ENCODE measurements around the gene RIPOR2.

Gene RIPOR2

DNA sequence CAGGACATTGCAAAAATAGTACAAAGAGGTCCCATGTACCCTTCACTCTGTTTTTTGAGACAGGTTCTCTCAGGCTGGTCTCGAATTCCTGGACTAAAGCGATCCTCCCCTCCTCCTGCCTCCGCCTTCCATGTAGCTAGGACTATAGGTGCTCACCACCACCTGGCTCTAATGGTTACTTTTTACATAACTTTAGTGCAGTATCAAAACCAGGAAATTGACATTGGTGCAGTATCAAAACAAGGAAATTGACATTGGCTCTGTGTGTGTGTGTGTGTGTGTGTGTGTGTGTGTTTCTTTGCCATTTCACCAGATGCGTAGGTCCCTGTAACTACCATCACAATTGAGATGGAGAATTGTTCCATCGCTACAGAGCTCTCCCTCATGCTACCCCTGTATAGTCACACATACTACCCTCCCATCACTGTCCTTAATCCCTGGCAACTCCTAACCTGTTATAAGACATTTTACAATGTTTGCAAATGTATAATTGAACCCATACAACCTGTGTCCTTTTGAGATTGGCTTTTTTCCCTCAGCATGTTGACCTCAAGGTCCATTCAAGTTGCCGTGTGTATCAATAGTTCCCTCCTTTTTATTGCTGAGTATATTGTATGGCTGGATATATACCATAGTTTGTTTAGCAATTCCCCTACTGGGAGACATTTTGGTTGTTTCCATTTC, 28.3 kb upstream of the RIPOR2 start:
- TF ChIP-seq, protein P1, sequence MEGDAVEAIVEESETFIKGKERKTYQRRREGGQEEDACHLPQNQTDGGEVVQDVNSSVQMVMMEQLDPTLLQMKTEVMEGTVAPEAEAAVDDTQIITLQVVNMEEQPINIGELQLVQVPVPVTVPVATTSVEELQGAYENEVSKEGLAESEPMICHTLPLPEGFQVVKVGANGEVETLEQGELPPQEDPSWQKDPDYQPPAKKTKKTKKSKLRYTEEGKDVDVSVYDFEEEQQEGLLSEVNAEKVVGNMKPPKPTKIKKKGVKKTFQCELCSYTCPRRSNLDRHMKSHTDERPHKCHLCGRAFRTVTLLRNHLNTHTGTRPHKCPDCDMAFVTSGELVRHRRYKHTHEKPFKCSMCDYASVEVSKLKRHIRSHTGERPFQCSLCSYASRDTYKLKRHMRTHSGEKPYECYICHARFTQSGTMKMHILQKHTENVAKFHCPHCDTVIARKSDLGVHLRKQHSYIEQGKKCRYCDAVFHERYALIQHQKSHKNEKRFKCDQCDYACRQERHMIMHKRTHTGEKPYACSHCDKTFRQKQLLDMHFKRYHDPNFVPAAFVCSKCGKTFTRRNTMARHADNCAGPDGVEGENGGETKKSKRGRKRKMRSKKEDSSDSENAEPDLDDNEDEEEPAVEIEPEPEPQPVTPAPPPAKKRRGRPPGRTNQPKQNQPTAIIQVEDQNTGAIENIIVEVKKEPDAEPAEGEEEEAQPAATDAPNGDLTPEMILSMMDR (IDR thresholded peaks at IDR 0.05): no peak

DNA sequence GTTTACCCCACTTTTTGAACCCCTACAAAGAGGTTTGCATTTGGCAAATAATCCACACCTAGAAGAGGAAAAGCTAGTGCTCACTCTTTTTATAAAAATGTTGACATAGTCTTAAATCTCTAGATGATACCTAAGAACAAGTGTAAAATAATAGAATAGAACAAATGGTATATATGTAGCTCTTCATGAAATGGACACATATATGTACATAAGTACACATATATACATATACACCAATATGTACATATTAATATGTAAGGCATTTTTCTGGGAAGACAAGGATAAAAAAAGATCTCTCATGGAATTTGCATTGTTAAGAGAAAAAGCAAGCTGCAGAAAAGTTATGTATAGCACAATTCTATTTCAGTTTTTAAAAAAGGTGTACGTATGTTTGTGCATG, 27.6 kb upstream of the RIPOR2 start:
- TF ChIP-seq, protein P1 (IDR thresholded peaks at IDR 0.05): no peak

DNA sequence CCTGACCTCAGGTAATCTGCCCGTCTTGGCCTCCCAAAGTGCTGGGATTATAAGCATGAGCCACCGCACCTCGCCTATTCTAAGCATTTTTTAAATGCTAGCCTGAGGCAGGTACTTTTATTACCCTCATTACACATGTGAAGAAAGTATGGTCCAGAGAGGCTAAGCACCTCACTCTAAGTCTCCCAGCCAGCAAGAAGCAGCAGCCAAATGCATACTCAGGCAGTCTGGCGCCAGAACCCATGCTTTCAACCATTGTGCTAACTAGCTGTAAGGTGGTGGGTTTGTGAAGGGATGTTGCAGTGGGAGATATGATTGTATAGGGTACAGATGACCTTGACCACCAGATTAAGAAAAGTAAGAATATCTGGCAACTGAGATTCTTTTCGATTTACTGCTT, 26.1 kb upstream of the RIPOR2 start:
- TF ChIP-seq, protein P1 (IDR thresholded peaks at IDR 0.05): no peak

DNA sequence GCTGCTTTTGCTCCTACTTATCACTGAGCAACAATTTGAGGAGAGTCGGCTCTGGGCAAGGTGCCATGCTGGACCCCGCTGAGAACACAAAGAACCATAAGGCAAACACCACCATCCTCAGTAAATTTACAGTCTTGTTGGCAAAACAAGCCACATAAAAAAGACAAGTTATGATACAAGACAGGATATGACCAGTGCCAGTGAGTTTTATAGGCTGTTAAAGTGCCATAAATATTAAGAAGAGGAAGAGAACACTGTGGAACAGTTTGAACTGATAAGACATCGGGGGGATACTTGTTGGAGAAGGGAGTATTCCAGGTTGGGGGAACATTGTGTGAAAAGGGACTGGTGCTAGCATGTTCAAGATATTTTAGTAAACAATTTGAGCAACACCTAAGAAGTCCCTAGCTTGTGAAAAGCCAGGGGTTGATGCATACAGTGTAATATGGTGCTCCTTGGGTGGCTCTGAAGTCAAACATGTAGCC, 25.3 kb upstream of the RIPOR2 start:
- TF ChIP-seq, protein P1 (IDR thresholded peaks at IDR 0.05): no peak

DNA sequence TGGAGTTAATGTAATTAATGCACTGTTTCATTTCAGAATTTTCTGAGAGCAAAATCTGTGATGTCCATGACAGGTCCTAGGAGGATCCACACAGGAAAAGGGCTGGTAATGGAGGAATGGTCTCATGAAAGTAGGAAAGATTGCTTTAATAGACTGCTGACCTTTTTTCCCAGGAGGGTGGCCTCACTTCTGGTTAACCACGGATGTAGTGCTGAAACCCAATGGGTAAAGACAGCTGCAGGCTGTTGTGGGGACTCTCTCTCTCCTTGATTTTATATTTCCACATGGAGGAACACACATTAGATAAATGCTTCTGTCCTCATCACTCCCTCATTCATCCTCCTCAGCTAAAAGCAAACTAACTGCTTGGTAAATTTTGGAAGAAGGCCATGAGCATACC, 23.6 kb upstream of the RIPOR2 start:
- TF ChIP-seq, protein P1 (IDR thresholded peaks at IDR 0.05): no peak

DNA sequence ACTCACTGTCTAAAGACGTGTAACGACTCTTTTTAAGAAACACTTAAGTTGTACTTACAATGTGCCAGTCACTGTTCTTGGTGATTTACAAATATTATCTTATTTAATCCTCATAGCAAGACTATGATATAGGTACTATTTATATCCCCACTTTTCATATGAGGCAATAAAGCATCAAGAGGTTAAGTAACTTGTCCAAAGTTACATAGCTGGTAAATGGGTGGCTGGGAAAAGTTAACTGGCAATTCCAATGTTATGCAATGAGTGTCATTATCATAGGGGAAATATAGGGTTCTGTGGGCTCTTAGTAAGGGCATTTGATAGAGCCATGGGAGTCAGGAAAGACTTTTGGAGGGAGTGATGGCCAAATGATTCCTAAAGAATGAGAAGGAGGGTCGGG, 21.4 kb upstream of the RIPOR2 start:
- TF ChIP-seq, protein P1 (IDR thresholded peaks at IDR 0.05): no peak

DNA sequence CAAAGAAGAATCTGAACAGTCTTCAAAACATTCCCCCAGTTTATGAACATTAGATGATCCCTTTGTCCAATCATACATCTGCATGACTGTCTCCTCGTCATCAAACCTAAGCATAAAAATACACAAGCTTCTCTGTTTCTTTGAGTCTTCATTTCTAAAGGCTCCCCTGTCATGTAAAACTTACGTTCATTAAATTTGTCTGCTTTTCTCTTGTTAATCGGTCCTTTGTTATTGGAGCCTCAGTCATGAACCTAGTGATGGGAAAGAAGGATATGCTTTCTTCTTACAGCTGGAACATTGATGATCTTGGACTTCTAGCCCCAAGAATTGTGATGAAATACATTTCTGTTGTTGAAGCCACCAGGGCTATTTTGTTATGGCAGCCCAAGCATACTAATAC, 18.0 kb upstream of the RIPOR2 start:
- TF ChIP-seq, protein P1 (IDR thresholded peaks at IDR 0.05): no peak
